Measurements from ENCODE around the gene FHIP1B.
A peak's percentile ranks its signal among the peaks of the same experiment; 100 is the strongest.
"Not testable (repeated sequence)": the region's sequence is repeated elsewhere in the genome, so short reads cannot be mapped to it uniquely, and the experiment has no call there.

Gene FHIP1B

GRCh38 chr11:6234387-6235107 is at the start of gene FHIP1B:
FHIP1B (minus strand) TSS chr11:6234636; CDS start chr11:6224516, 10,120 bp downstream.
- peak; percentile 100 for DNase-seq (ENCODE audit: low spot score)

GRCh38 chr11:6283453-6284023 is 49.1 kb upstream of the FHIP1B start:
- DNase-seq (ENCODE audit: low spot score) = no peak

- DNase-seq (ENCODE audit: low spot score) = not testable (repeated sequence)
Observed at GRCh38 chr11:6280809-6281208, 46.4 kb upstream of the FHIP1B start.

- DNase-seq (ENCODE audit: low spot score) = no peak
Observed at GRCh38 chr11:6273188-6273587, 38.8 kb upstream of the FHIP1B start.

GRCh38 chr11:6271598-6271997 is 37.2 kb upstream of the FHIP1B start:
- no peak for DNase-seq (ENCODE audit: low spot score)

- DNase-seq (ENCODE audit: low spot score) = no peak
Observed at GRCh38 chr11:6270584-6271246, 36.3 kb upstream of the FHIP1B start.

GRCh38 chr11:6269994-6270393 is 35.6 kb upstream of the FHIP1B start:
- DNase-seq (ENCODE audit: low spot score) = no peak

- DNase-seq (ENCODE audit: low spot score) = no peak
Observed at GRCh38 chr11:6268820-6269219, 34.4 kb upstream of the FHIP1B start.

- DNase-seq (ENCODE audit: low spot score) = no peak
Observed at GRCh38 chr11:6263662-6264061, 29.2 kb upstream of the FHIP1B start.

- no peak for DNase-seq (ENCODE audit: low spot score)
Observed at GRCh38 chr11:6260207-6260726, 25.8 kb upstream of the FHIP1B start.

GRCh38 chr11:6258571-6259081 is 24.2 kb upstream of the FHIP1B start:
- no peak for DNase-seq (ENCODE audit: low spot score)

GRCh38 chr11:6258141-6258540 is 23.7 kb upstream of the FHIP1B start:
- no peak for DNase-seq (ENCODE audit: low spot score)

GRCh38 chr11:6253197-6253596 is 18.8 kb upstream of the FHIP1B start:
- DNase-seq (ENCODE audit: low spot score) = no peak

GRCh38 chr11:6251990-6252473 is 17.6 kb upstream of the FHIP1B start:
- DNase-seq (ENCODE audit: low spot score) = no peak

- DNase-seq (ENCODE audit: low spot score) = peak; percentile 45
Observed at GRCh38 chr11:6251120-6251733, 16.8 kb upstream of the FHIP1B start.

- DNase-seq (ENCODE audit: low spot score) = no peak
Observed at GRCh38 chr11:6249770-6250555, 15.5 kb upstream of the FHIP1B start.

GRCh38 chr11:6248897-6249296 is 14.5 kb upstream of the FHIP1B start:
- not testable (repeated sequence) for DNase-seq (ENCODE audit: low spot score)

GRCh38 chr11:6248248-6248647 is 13.8 kb upstream of the FHIP1B start:
- no peak for DNase-seq (ENCODE audit: low spot score)

GRCh38 chr11:6245536-6245935 is 11.1 kb upstream of the FHIP1B start:
- no peak for DNase-seq (ENCODE audit: low spot score)

- no peak for DNase-seq (ENCODE audit: low spot score)
Observed at GRCh38 chr11:6241316-6241715, 6.9 kb upstream of the FHIP1B start.

GRCh38 chr11:6240781-6241180 is 6.3 kb upstream of the FHIP1B start:
- no peak for DNase-seq (ENCODE audit: low spot score)

All from CD4-positive, alpha-beta T cell treated with Interleukin-2 at 100 ng/mL for 4 hours (primary cell).